ENCODE data around the gene SELP.

SELP gene

DNA sequence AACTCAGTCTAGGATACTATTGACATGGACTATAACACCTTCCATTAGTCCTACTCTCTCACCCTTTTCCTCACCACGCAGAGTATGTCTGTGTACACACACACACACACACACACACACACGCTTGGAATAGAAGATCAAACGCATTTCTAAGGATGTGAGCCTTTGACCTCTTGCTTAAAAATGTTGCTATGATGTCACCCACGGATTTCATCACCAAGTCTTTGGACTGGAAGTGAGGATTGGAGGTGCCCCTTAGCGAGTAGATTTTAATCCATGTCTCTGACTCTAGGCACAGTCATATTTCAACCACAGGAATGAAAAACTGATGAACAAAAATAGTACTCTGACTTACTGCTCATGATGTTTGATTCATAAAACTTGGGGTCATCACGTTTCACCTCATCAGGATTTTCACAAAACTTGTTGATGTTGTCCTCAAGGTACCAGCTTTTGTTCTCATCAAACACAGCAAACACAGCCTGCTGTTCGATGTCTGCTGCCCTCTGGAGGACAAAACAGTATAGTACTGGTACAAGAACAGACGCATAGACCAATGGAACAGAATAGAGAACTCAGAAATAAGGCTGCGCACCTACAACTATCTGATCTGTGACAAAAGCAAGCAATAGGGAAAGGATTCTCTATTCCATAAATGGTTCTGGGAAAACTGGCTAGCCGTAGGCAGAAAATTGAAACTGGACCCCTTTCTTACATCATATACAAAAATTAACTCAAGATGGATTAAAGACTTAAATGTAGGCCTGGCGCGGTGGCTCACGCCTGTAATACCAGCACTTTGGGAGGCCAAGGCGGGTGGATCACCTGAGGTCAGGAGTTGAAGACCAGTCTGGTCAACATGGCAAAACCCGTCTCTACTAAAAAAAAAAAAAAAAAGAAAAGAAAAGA is 83.6 kb downstream of the SELP start:
- DNase-seq (ENCODE audit: insufficient read length, low spot score): no peak
- no peak for TF ChIP-seq POLR2A (IDR thresholded peaks at IDR 0.05; ENCODE audit: low read depth, low read length)
- FAIRE-seq: peak; percentile 88

DNA sequence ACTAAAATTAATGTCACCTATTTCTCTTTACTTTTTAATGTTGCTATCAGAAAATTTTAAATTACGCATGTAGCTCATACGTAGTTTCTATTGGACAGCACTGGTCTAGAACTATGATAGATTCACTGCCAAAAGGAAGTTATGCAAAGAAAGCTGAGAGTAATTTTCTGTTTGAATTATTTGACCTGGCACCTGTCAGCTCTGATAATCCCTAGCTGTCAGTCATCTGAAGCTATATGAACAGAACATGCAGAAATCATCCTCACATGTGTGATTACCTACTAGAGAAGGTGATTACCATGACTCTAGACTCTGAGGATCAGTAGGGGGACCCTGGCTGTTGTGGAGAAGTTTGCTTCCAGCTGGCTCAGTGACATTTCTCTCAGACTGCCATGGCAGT is 84.5 kb downstream of the SELP start:
- TF ChIP-seq POLR2A (IDR thresholded peaks at IDR 0.05; ENCODE audit: low read depth, low read length): no peak

DNA sequence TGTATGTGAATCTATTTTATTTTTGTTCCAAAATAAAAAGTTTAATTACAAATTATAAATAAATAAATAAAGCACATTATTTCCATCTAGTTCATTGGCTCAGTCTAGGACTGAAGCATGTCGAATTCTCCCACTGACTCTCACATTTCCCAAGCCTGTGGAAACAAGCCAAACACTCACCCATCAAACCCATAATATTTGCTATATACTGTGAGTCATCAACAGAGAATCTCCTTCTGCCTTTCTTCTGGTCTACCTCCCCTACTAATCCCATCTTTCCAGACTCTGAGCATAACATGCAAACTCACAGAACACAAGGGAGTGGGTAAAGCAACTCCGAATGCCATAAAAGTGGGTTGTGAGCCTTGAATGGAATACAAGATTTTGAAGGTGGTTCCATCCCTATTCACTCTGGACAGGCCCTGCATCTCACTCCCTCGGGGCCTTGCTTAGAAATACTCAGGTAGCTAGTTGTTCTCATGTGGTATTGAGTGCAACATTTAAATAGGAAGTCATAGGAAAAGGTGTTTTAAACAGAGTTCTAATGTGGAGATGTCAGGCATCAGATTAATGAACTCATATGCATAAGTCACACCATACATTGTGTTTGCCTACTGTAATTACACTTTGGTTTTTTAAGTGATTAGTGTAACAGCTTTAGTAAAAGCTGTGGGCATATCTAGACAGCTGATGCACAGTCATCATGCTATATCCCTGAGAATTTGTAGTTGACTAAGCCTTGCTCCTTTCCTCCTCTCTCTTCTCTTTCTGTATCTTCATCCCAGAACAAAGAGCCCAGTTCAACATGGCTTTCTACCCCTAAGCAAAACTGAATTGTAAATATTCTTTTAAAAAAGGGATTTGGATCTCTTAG is 90.7 kb downstream of the SELP start:
- TF ChIP-seq POLR2A (IDR thresholded peaks at IDR 0.05; ENCODE audit: low read depth, low read length): no peak
- DNase-seq (ENCODE audit: insufficient read length, low spot score) (no peak), FAIRE-seq (peak; percentile 80)

More for the DNA sequence above, 84.5 kb downstream of the SELP start:
- FAIRE-seq (no peak), DNase-seq (ENCODE audit: insufficient read length, low spot score) (no peak)

All from H54 (cell line).